Fibroblast of lung (primary cell): ENCODE measurements around the gene DNAL4. TPM values are rescaled to one million over a fixed set of nuclear protein-coding genes. Genes with fewer than 3 reads are reported as not detected.

Source experiments
- DNase-seq, 2 donors: peaks; one replicate each; pipeline versions ENCODE4 v3.0.0 to v3.0.0-alpha.2; 2010; ENCODE audit warnings: low read depth in 2 of 2
- H2AFZ ChIP-seq: 2 replicates; pipeline ENCODE4 v1.5.1; 2012; ENCODE audit warnings: low read length, control low read depth, inconsistent platforms
- H3K27ac ChIP-seq: 2 replicates; pipeline ENCODE4 v1.5.1; 2011; ENCODE audit warnings: low read length, control low read depth; ENCODE audit not compliant: insufficient read depth
- H3K27me3 ChIP-seq: 2 replicates; pipeline ENCODE4 v1.5.1; 2011; ENCODE audit warnings: mild to moderate bottlenecking, low read length; ENCODE audit not compliant: control insufficient read depth, insufficient read depth
- H3K36me3 ChIP-seq: 2 replicates; pipeline ENCODE4 v1.5.1; 2011; ENCODE audit warnings: low read length; ENCODE audit not compliant: control insufficient read depth, insufficient read depth
- H3K4me1 ChIP-seq: 2 replicates; pipeline ENCODE4 v1.5.1; 2011; ENCODE audit warnings: low read length; ENCODE audit not compliant: control insufficient read depth, insufficient read depth; ENCODE audit errors: extremely low read depth
- H3K4me2 ChIP-seq: 2 replicates; pipeline ENCODE4 v1.5.1; 2011; ENCODE audit warnings: low read length, control low read depth; ENCODE audit not compliant: insufficient read depth; ENCODE audit errors: extremely low read depth
- H3K4me3 ChIP-seq, 4 experiments: fragments of 200-600 bp in 1 of 4; sonication (generic) in 1 of 4; replicated peaks in 1 of 4; 2 replicates each; pipeline ENCODE4 v1.5.1; 2011 to 2016; ENCODE audit warnings: low read length in 4 of 4, low read depth in 3 of 4, mild to moderate bottlenecking in 3 of 4, control low read depth in 2 of 4, inconsistent platforms in 1 of 4, mixed read lengths in 1 of 4; ENCODE audit not compliant: insufficient read depth in 1 of 4; ENCODE audit errors: control extremely low read depth in 1 of 4
- H3K79me2 ChIP-seq: 2 replicates; pipeline ENCODE4 v1.5.1; 2012; ENCODE audit warnings: mild to moderate bottlenecking, low read length, inconsistent platforms; ENCODE audit not compliant: control insufficient read depth, insufficient read depth
- H3K9ac ChIP-seq: 2 replicates; pipeline ENCODE4 v1.5.1; 2011; ENCODE audit warnings: mild to moderate bottlenecking, low read length, control low read depth; ENCODE audit not compliant: insufficient read depth
- H3K9me3 ChIP-seq: 2 replicates; pipeline ENCODE4 v1.5.1; 2012; ENCODE audit warnings: low read depth, low read length; ENCODE audit not compliant: control insufficient read depth, insufficient read depth
- H4K20me1 ChIP-seq: 2 replicates; pipeline ENCODE4 v1.5.1; 2011; ENCODE audit warnings: low read length; ENCODE audit not compliant: control insufficient read depth, insufficient read depth; ENCODE audit errors: extremely low read depth
- CTCF ChIP-seq, 2 donors: IDR thresholded peaks in 1 of 2; conservative IDR thresholded peaks in 1 of 2; 1 replicate in 1 of 2; 2 replicates in 1 of 2; pipeline ENCODE4 v1.5.1; 2011 to 2012; ENCODE audit warnings: low read length in 2 of 2, control low read depth in 1 of 2, inconsistent platforms in 1 of 2, low read depth in 1 of 2, mild to moderate bottlenecking in 1 of 2
- EZH2 ChIP-seq: IDR thresholded peaks from 2 replicates; pipeline ENCODE4 v1.5.1; 2012; ENCODE audit warnings: low read length, control low read depth, mild to moderate bottlenecking; ENCODE audit errors: missing control alignments
- polyA plus RNA-seq, 2 donors: library from polyadenylated mRNA; depleted of rRNA in 1 of 2; stranded (reverse) in 1 of 2; unstranded in 1 of 2; fragments of >200 nt; gene quantifications; 2 replicates each; pipeline ENCODE4 v1.2.1, GENCODE V29; 2011 to 2012; ENCODE audit warnings: missing spikeins in 1 of 2
- total RNA-seq: library from RNA; depleted of rRNA; stranded (reverse); fragments of >200 nt; gene quantifications from 2 replicates; pipeline ENCODE4 v1.2.1, GENCODE V29; 2014

The DNAL4 gene
- total and polyA plus RNA-seq, 2 donors (not counting 1 experiment from before 2014, with no cell fraction given): 13.3 to 25.1 TPM

GRCh38 chr22:38755911-38756532 is 37.9 kb downstream of the DNAL4 start, which contains the start of gene SUN2:
Gene SUN2, minus strand, starts transcription at chr22:38755998. Its CDS starts 3,370 bp downstream, at chr22:38752628.
- H3K9ac ChIP-seq: peak within 1 kb of the TSS; percentile 77
- no peaks in the 10 kb centered on the region for H4K20me1 ChIP-seq
- H3K4me1 ChIP-seq: peaks cover 7% of the 10 kb centered on the region
- TF ChIP-seq CTCF (conservative IDR thresholded peaks at IDR 0.05 in 1 of 2, IDR thresholded peaks at IDR 0.05 in 1 of 2; ENCODE audit: low read depth in 1 of 2, low read length in 2 of 2) (no peak), EZH2 (no peak)
- H2AFZ ChIP-seq: peak within 1 kb of the TSS; percentile 69
- peak within 1 kb of the TSS; percentile 90 for H3K27ac ChIP-seq
- no peaks in the 10 kb centered on the region for H3K27me3 ChIP-seq
- H3K4me3 ChIP-seq: peak within 1 kb of the TSS; percentile 68 to 79 (median 72)
- peaks cover 18% of the 10 kb centered on the region for H3K79me2 ChIP-seq
- peaks cover 16% of the 10 kb centered on the region for H3K36me3 ChIP-seq
- peak; percentile 79 to 82 for DNase-seq
- no peaks in the 10 kb centered on the region for H3K9me3 ChIP-seq
- H3K4me2 ChIP-seq: peak within 1 kb of the TSS; percentile 96

GRCh38 chr22:38755155-38755910 is 38.6 kb downstream of the DNAL4 start:
- H3K36me3 ChIP-seq: peaks cover 21% of the 10 kb centered on the region
- H3K4me1 ChIP-seq: peaks cover 7% of the 10 kb centered on the region
- peak overlapping the region; percentile 31 for H2AFZ ChIP-seq
- H3K4me3 ChIP-seq: peak overlapping the region; percentile 68 to 79 (median 72)
- H3K27ac ChIP-seq: peak overlapping the region; percentile 90
- H3K4me2 ChIP-seq: peak overlapping the region; percentile 96
- no peaks in the 10 kb centered on the region for H4K20me1 ChIP-seq
- TF ChIP-seq EZH2 (no peak), CTCF (conservative IDR thresholded peaks at IDR 0.05 in 1 of 2, IDR thresholded peaks at IDR 0.05 in 1 of 2; ENCODE audit: low read depth in 1 of 2, low read length in 2 of 2) (no peak)
- H3K9ac ChIP-seq: peak overlapping the region; percentile 77
- peak; percentile 72 to 84 for DNase-seq
- H3K9me3 ChIP-seq: no peaks in the 10 kb centered on the region
- H3K27me3 ChIP-seq: no peaks in the 10 kb centered on the region
- peaks cover 18% of the 10 kb centered on the region for H3K79me2 ChIP-seq

GRCh38 chr22:38754751-38755154 is 39.2 kb downstream of the DNAL4 start:
- Histone ChIP-seq H4K20me1 (no peaks in the 10 kb centered on the region), H3K27ac (peak overlapping the region; percentile 90), H2AFZ (peak overlapping the region; percentile 45), H3K79me2 (peaks cover 18% of the 10 kb centered on the region), H3K9me3 (no peaks in the 10 kb centered on the region), H3K27me3 (no peaks in the 10 kb centered on the region), H3K4me2 (peak overlapping the region; percentile 96), H3K4me3 (peak overlapping the region; percentile 68 to 79 (median 72)), H3K36me3 (peaks cover 27% of the 10 kb centered on the region), H3K9ac (peak overlapping the region; percentile 77), H3K4me1 (peaks cover 7% of the 10 kb centered on the region)
- DNase-seq: peak; percentile 33 to 69
- TF ChIP-seq CTCF (conservative IDR thresholded peaks at IDR 0.05 in 1 of 2, IDR thresholded peaks at IDR 0.05 in 1 of 2; ENCODE audit: low read depth in 1 of 2, low read length in 2 of 2) (no peak), EZH2 (no peak)
